ENCODE results near the gene KANK2.

Gene KANK2

GRCh38 chr19:11203194-11204075, 6.1 kb upstream of the KANK2 start:
- TF ChIP-seq CTCF (IDR thresholded peaks at IDR 0.05; ENCODE audit: low read depth, low read length), result peak; percentile 91
- peak; percentile 64 for DNase-seq
- H3K27me3 ChIP-seq (ENCODE audit: insufficient read depth, low read depth, severe bottlenecking), result no peaks in the 10 kb centered on the region
- H3K36me3 ChIP-seq, result no peaks in the 10 kb centered on the region
- no peak overlapping the region for H3K4me3 ChIP-seq (ENCODE audit: low read depth, low read length)
- no peak overlapping the region for H3K27ac ChIP-seq
- H3K9me3 ChIP-seq (ENCODE audit: severe bottlenecking), result no peaks in the 10 kb centered on the region

- Histone ChIP-seq H3K36me3 (no peaks in the 10 kb centered on the region), H3K27me3 (ENCODE audit: insufficient read depth, low read depth, severe bottlenecking) (no peaks in the 10 kb centered on the region), H3K9me3 (ENCODE audit: severe bottlenecking) (no peaks in the 10 kb centered on the region), H3K4me3 (ENCODE audit: low read depth, low read length) (no peak overlapping the region), H3K27ac (peak overlapping the region; percentile 8; the same call in 1 of the 2 replicates)
- DNase-seq, result peak; percentile 27
- no peak for TF ChIP-seq CTCF (IDR thresholded peaks at IDR 0.05; ENCODE audit: low read depth, low read length)
These were observed 5.3 kb upstream of the KANK2 start for GRCh38 chr19:11202488-11203193.

- Histone ChIP-seq H3K36me3 (no peaks in the 10 kb centered on the region), H3K27me3 (ENCODE audit: insufficient read depth, low read depth, severe bottlenecking) (no peaks in the 10 kb centered on the region), H3K9me3 (ENCODE audit: severe bottlenecking) (no peaks in the 10 kb centered on the region), H3K27ac (no peak overlapping the region), H3K4me3 (ENCODE audit: low read depth, low read length) (no peak overlapping the region)
- no peak for DNase-seq
- TF ChIP-seq CTCF (IDR thresholded peaks at IDR 0.05; ENCODE audit: low read depth, low read length), result no peak
These were observed 4.4 kb upstream of the KANK2 start for GRCh38 chr19:11201791-11202190.

- no peak overlapping the region for H3K27ac ChIP-seq
- no peak for DNase-seq
- no peak for TF ChIP-seq CTCF (IDR thresholded peaks at IDR 0.05; ENCODE audit: low read depth, low read length)
- no peak overlapping the region for H3K4me3 ChIP-seq (ENCODE audit: low read depth, low read length)
- H3K36me3 ChIP-seq, result no peaks in the 10 kb centered on the region
- no peaks in the 10 kb centered on the region for H3K27me3 ChIP-seq (ENCODE audit: insufficient read depth, low read depth, severe bottlenecking)
- H3K9me3 ChIP-seq (ENCODE audit: severe bottlenecking), result no peaks in the 10 kb centered on the region
These were observed 3.6 kb upstream of the KANK2 start for GRCh38 chr19:11200931-11201330.

GRCh38 chr19:11200015-11200574, 2.8 kb upstream of the KANK2 start:
- Histone ChIP-seq H3K36me3 (peaks cover 5% of the 10 kb centered on the region), H3K27me3 (ENCODE audit: insufficient read depth, low read depth, severe bottlenecking) (no peaks in the 10 kb centered on the region), H3K9me3 (ENCODE audit: severe bottlenecking) (no peaks in the 10 kb centered on the region), H3K4me3 (ENCODE audit: low read depth, low read length) (no peak overlapping the region), H3K27ac (no peak overlapping the region)
- no peak for DNase-seq
- TF ChIP-seq CTCF (IDR thresholded peaks at IDR 0.05; ENCODE audit: low read depth, low read length), result no peak

All from WERI-Rb-1 (cell line).